ENCODE data around the gene GAK. TPM values are rescaled to one million over a fixed set of nuclear protein-coding genes. Genes with fewer than 3 reads are reported as not detected.

The GAK gene
- total and polyA plus RNA-seq, 10 donors = 112 to 249 (median 190) TPM

GRCh38 chr4:903066-904046, 28.8 kb downstream of the GAK start:
- H3K4me1 ChIP-seq = peaks cover 0 to 11% (median 8%) of the 10 kb centered on the region in 6 donors
- H3K27me3 ChIP-seq (replicated peaks in 1 of 7) = no peaks in the 10 kb centered on the region
- WGBS, 5 donors = 93 to 97% (median 95%) methylated on average over 32 to 42 of the region's 42 CpGs
- no peak overlapping the region for H3K27ac ChIP-seq
- H3K36me3 ChIP-seq = peaks cover 0 to 100% (median 49%) of the 10 kb centered on the region in 6 donors
- no peak overlapping the region for H3K4me3 ChIP-seq
- H3K9me3 ChIP-seq = no peaks in the 10 kb centered on the region
- TF ChIP-seq POLR2AphosphoS5 (IDR thresholded peaks at IDR 0.05) = peak in 1 of 3 donors; percentile 47
- TF ChIP-seq, protein P1, sequence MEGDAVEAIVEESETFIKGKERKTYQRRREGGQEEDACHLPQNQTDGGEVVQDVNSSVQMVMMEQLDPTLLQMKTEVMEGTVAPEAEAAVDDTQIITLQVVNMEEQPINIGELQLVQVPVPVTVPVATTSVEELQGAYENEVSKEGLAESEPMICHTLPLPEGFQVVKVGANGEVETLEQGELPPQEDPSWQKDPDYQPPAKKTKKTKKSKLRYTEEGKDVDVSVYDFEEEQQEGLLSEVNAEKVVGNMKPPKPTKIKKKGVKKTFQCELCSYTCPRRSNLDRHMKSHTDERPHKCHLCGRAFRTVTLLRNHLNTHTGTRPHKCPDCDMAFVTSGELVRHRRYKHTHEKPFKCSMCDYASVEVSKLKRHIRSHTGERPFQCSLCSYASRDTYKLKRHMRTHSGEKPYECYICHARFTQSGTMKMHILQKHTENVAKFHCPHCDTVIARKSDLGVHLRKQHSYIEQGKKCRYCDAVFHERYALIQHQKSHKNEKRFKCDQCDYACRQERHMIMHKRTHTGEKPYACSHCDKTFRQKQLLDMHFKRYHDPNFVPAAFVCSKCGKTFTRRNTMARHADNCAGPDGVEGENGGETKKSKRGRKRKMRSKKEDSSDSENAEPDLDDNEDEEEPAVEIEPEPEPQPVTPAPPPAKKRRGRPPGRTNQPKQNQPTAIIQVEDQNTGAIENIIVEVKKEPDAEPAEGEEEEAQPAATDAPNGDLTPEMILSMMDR (IDR thresholded peaks at IDR 0.05 in 8 of 11, conservative IDR thresholded peaks at IDR 0.05 in 3 of 11) = no peak
- TF ChIP-seq POLR2A (IDR thresholded peaks at IDR 0.05) = no peak
- intact Hi-C loops (cut with DNase I; ENCODE audit: low total_unique reads) = no loop called here
- DNase-seq = no peak

DNA sequence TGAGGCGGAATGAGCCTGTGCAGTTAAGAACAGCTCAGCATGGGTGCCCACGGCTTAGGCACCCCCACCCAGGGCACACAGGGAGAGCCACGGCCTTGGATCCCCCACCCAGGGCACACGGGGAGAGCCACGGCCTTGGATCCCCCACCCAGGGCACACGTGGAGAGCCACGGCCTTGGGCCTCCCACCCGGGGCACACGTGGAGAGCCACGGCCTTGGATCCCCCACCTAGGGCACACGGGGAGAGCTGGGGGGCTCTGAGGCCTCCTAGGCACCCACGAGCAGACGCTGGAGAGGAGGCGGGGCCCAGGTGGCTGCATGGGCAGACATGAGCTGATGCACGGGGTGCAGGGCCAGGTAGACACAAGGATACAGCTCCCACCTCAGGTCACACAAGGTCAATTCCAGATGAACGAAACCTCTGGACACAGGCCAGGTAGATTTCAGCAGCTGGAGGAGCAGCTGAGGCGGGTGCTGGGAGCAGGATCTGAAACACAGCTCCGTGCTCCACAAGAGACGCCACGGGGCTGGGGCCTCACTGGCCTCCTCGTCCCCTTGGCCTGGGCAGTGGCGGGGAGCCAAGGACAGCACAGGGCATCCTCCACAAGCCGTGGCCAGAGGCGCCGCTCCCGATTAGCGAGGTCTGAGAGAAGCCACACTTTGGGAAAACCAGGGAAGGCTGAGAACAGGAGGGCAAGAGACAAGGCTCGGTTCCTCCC, 30.8 kb downstream of the GAK start:
- no peaks in the 10 kb centered on the region for H3K27me3 ChIP-seq (replicated peaks in 1 of 7)
- no peak for DNase-seq
- TF ChIP-seq POLR2A (IDR thresholded peaks at IDR 0.05) (no peak), POLR2AphosphoS5 (IDR thresholded peaks at IDR 0.05) (no peak)
- TF ChIP-seq, protein P1 (IDR thresholded peaks at IDR 0.05 in 8 of 11, conservative IDR thresholded peaks at IDR 0.05 in 3 of 11) = no peak
- WGBS, 5 donors = 84 to 95% (median 90%) methylated on average over 20 to 28 of the region's 28 CpGs
- H3K4me1 ChIP-seq = peaks cover 0 to 14% (median 0%) of the 10 kb centered on the region in 6 donors
- no peak overlapping the region for H3K27ac ChIP-seq
- H3K9me3 ChIP-seq = no peaks in the 10 kb centered on the region
- no peak overlapping the region for H3K4me3 ChIP-seq
- H3K36me3 ChIP-seq = peaks cover 0 to 100% (median 63%) of the 10 kb centered on the region in 6 donors
- intact Hi-C loops (cut with DNase I; ENCODE audit: low total_unique reads) = no loop called here

DNA sequence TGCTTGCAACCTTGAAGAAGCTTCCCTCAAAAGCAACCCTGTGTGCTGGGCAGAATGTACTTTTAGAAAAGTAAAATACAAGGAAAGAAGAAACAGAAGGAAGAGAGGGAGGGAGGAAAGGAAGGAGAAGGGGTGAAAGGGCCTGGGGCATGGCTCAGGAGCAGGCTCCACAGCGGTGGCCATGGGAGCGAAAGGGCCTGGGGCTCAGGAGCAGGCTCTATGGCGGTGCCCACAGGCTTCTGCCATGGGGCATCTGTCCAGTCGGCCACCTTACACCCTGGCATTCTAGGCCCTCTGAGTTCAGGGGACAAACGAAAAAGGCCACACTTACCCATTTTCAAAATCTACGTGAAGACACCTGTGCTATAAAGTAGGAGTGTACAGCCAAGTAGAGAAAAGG, 31.4 kb downstream of the GAK start:
- Histone ChIP-seq H3K27me3 (replicated peaks in 1 of 7) (no peaks in the 10 kb centered on the region), H3K4me3 (no peak overlapping the region), H3K27ac (no peak overlapping the region), H3K4me1 (peaks cover 0 to 14% (median 0%) of the 10 kb centered on the region in 6 donors), H3K36me3 (peaks cover 0 to 100% (median 70%) of the 10 kb centered on the region in 6 donors), H3K9me3 (no peaks in the 10 kb centered on the region)
- no peak for DNase-seq
- 93 to 97% (median 95%) methylated on average over 6 of the region's 6 CpGs for WGBS, 5 donors
- intact Hi-C loops (cut with DNase I; ENCODE audit: low total_unique reads) = no loop called here
- TF ChIP-seq POLR2AphosphoS5 (IDR thresholded peaks at IDR 0.05) (no peak), POLR2A (IDR thresholded peaks at IDR 0.05) (no peak)
- TF ChIP-seq, protein P1 (IDR thresholded peaks at IDR 0.05 in 8 of 11, conservative IDR thresholded peaks at IDR 0.05 in 3 of 11) = no peak

All from spleen (tissue), 11 donors.